ENCODE data around the gene TRIP4. TPM values are rescaled to one million over a fixed set of nuclear protein-coding genes. Genes with fewer than 3 reads are reported as not detected.

TRIP4 gene
- 31.0 TPM for polyA plus RNA-seq (2013, experiment 1 of 2)
- polyA plus RNA-seq (2013, experiment 2 of 2), result 30.8 TPM

GRCh38 chr15:64387562-64388168 is at the start of gene TRIP4:
Gene TRIP4 (plus strand): TSS chr15:64387836. CDS start chr15:64387864, 28 bp downstream.
- H3K4me2 ChIP-seq (ENCODE audit: low read length), result peak within 1 kb of the TSS; percentile 86
- H2BK5ac ChIP-seq (ENCODE audit: low read length), result no peak within 1 kb of the TSS
- H3K18ac ChIP-seq (ENCODE audit: low read length), result no peak within 1 kb of the TSS
- peak within 1 kb of the TSS; percentile 81 for H4K5ac ChIP-seq (ENCODE audit: low read length)
- H4K8ac ChIP-seq (ENCODE audit: low read depth, low read length), result no peak within 1 kb of the TSS
- no CpG with 5 or more reads among the region's 35 CpGs for WGBS (ENCODE audit: extremely low coverage, insufficient coverage, low lambda C conversion rate)
- no peaks in the 10 kb centered on the region for H3K27me3 ChIP-seq (ENCODE audit: insufficient read depth, low read length, poor library complexity)
- H3K79me1 ChIP-seq (ENCODE audit: low read length), result no peaks in the 10 kb centered on the region
- H3K79me2 ChIP-seq (ENCODE audit: control insufficient read depth, insufficient read depth, low read length), result no peaks in the 10 kb centered on the region
- H3K4me3 ChIP-seq (ENCODE audit: low read length), result peak within 1 kb of the TSS; percentile 64
- no peaks in the 10 kb centered on the region for H3K4me1 ChIP-seq (ENCODE audit: control insufficient read depth, low read depth, low read length)
- no peaks in the 10 kb centered on the region for H3K36me3 ChIP-seq (ENCODE audit: control insufficient read depth, insufficient read depth, low read length)
- H2BK15ac ChIP-seq (replicated peaks; ENCODE audit: low read depth), result no peak within 1 kb of the TSS
- no peak within 1 kb of the TSS for H3K4ac ChIP-seq (ENCODE audit: low read depth, low read length)
- H2AK5ac ChIP-seq (ENCODE audit: low read length), result no peak within 1 kb of the TSS
- peak within 1 kb of the TSS; percentile 84 for H3K56ac ChIP-seq (ENCODE audit: low read length)
- DNase-seq, result peak; percentile 98
- peak within 1 kb of the TSS; percentile 72 for H3K9ac ChIP-seq (ENCODE audit: low read length)
- no peak within 1 kb of the TSS for H3K27ac ChIP-seq (ENCODE audit: low read depth, low read length)
- H3K23ac ChIP-seq (ENCODE audit: low read length), result no peak within 1 kb of the TSS
- no peak within 1 kb of the TSS for H2BK120ac ChIP-seq (ENCODE audit: low read depth, low read length)

GRCh38 chr15:64340355-64340754 is 47.3 kb upstream of the TRIP4 start:
- no CpG with 5 or more reads among the region's 1 CpG for WGBS (ENCODE audit: extremely low coverage, insufficient coverage, low lambda C conversion rate)
- H3K23ac ChIP-seq (ENCODE audit: low read length), result no peak overlapping the region
- H3K79me1 ChIP-seq (ENCODE audit: low read length), result no peaks in the 10 kb centered on the region
- H3K4me1 ChIP-seq (ENCODE audit: control insufficient read depth, low read depth, low read length), result no peaks in the 10 kb centered on the region
- no peak overlapping the region for H2BK5ac ChIP-seq (ENCODE audit: low read length)
- H4K5ac ChIP-seq (ENCODE audit: low read length), result no peak overlapping the region
- no peak for DNase-seq
- no peaks in the 10 kb centered on the region for H3K79me2 ChIP-seq (ENCODE audit: control insufficient read depth, insufficient read depth, low read length)
- no peaks in the 10 kb centered on the region for H3K27me3 ChIP-seq (ENCODE audit: insufficient read depth, low read length, poor library complexity)
- H3K18ac ChIP-seq (ENCODE audit: low read length), result no peak overlapping the region
- H4K8ac ChIP-seq (ENCODE audit: low read depth, low read length), result no peak overlapping the region
- H3K4me2 ChIP-seq (ENCODE audit: low read length), result no peak overlapping the region
- H3K56ac ChIP-seq (ENCODE audit: low read length), result no peak overlapping the region
- H3K4me3 ChIP-seq (ENCODE audit: low read length), result no peak overlapping the region
- no peak overlapping the region for H3K27ac ChIP-seq (ENCODE audit: low read depth, low read length)
- H3K36me3 ChIP-seq (ENCODE audit: control insufficient read depth, insufficient read depth, low read length), result no peaks in the 10 kb centered on the region
- no peak overlapping the region for H2BK120ac ChIP-seq (ENCODE audit: low read depth, low read length)
- H2AK5ac ChIP-seq (ENCODE audit: low read length), result no peak overlapping the region
- no peak overlapping the region for H2BK15ac ChIP-seq (replicated peaks; ENCODE audit: low read depth)
- no peak overlapping the region for H3K9ac ChIP-seq (ENCODE audit: low read length)
- no peak overlapping the region for H3K4ac ChIP-seq (ENCODE audit: low read depth, low read length)

- Histone ChIP-seq H2BK5ac (ENCODE audit: low read length) (no peak overlapping the region), H2BK15ac (replicated peaks; ENCODE audit: low read depth) (no peak overlapping the region), H3K23ac (ENCODE audit: low read length) (no peak overlapping the region), H3K56ac (ENCODE audit: low read length) (no peak overlapping the region), H3K79me1 (ENCODE audit: low read length) (no peaks in the 10 kb centered on the region), H2AK5ac (ENCODE audit: low read length) (no peak overlapping the region), H3K18ac (ENCODE audit: low read length) (no peak overlapping the region), H4K5ac (ENCODE audit: low read length) (no peak overlapping the region), H3K79me2 (ENCODE audit: control insufficient read depth, insufficient read depth, low read length) (no peaks in the 10 kb centered on the region), H3K27me3 (ENCODE audit: insufficient read depth, low read length, poor library complexity) (no peaks in the 10 kb centered on the region), H3K9ac (ENCODE audit: low read length) (no peak overlapping the region), H3K4me1 (ENCODE audit: control insufficient read depth, low read depth, low read length) (no peaks in the 10 kb centered on the region), H3K4me3 (ENCODE audit: low read length) (no peak overlapping the region), H3K4ac (ENCODE audit: low read depth, low read length) (no peak overlapping the region), H3K27ac (ENCODE audit: low read depth, low read length) (no peak overlapping the region), H2BK120ac (ENCODE audit: low read depth, low read length) (no peak overlapping the region), H3K36me3 (ENCODE audit: control insufficient read depth, insufficient read depth, low read length) (no peaks in the 10 kb centered on the region), H4K8ac (ENCODE audit: low read depth, low read length) (no peak overlapping the region), H3K4me2 (ENCODE audit: low read length) (no peak overlapping the region)
- no CpG with 5 or more reads among the region's 4 CpGs for WGBS (ENCODE audit: extremely low coverage, insufficient coverage, low lambda C conversion rate)
- DNase-seq, result no peak
Observed at GRCh38 chr15:64341961-64342360, 45.7 kb upstream of the TRIP4 start.

- Histone ChIP-seq H3K4me2 (ENCODE audit: low read length) (no peak overlapping the region), H3K27me3 (ENCODE audit: insufficient read depth, low read length, poor library complexity) (no peaks in the 10 kb centered on the region), H3K27ac (ENCODE audit: low read depth, low read length) (no peak overlapping the region), H3K18ac (ENCODE audit: low read length) (no peak overlapping the region), H3K4ac (ENCODE audit: low read depth, low read length) (no peak overlapping the region), H3K36me3 (ENCODE audit: control insufficient read depth, insufficient read depth, low read length) (no peaks in the 10 kb centered on the region), H3K79me2 (ENCODE audit: control insufficient read depth, insufficient read depth, low read length) (no peaks in the 10 kb centered on the region), H3K4me3 (ENCODE audit: low read length) (no peak overlapping the region), H3K79me1 (ENCODE audit: low read length) (no peaks in the 10 kb centered on the region), H4K5ac (ENCODE audit: low read length) (no peak overlapping the region), H3K56ac (ENCODE audit: low read length) (no peak overlapping the region), H3K4me1 (ENCODE audit: control insufficient read depth, low read depth, low read length) (no peaks in the 10 kb centered on the region), H2BK5ac (ENCODE audit: low read length) (no peak overlapping the region), H3K9ac (ENCODE audit: low read length) (no peak overlapping the region), H3K23ac (ENCODE audit: low read length) (no peak overlapping the region), H2BK120ac (ENCODE audit: low read depth, low read length) (no peak overlapping the region), H2AK5ac (ENCODE audit: low read length) (no peak overlapping the region), H2BK15ac (replicated peaks; ENCODE audit: low read depth) (no peak overlapping the region), H4K8ac (ENCODE audit: low read depth, low read length) (no peak overlapping the region)
- no peak for DNase-seq
Observed at GRCh38 chr15:64343222-64343621, 44.4 kb upstream of the TRIP4 start.

GRCh38 chr15:64343841-64344240 is 43.8 kb upstream of the TRIP4 start:
- no peaks in the 10 kb centered on the region for H3K79me1 ChIP-seq (ENCODE audit: low read length)
- no peaks in the 10 kb centered on the region for H3K27me3 ChIP-seq (ENCODE audit: insufficient read depth, low read length, poor library complexity)
- H3K56ac ChIP-seq (ENCODE audit: low read length), result no peak overlapping the region
- H4K8ac ChIP-seq (ENCODE audit: low read depth, low read length), result no peak overlapping the region
- no peak overlapping the region for H2AK5ac ChIP-seq (ENCODE audit: low read length)
- no peak overlapping the region for H3K9ac ChIP-seq (ENCODE audit: low read length)
- H2BK5ac ChIP-seq (ENCODE audit: low read length), result no peak overlapping the region
- H3K36me3 ChIP-seq (ENCODE audit: control insufficient read depth, insufficient read depth, low read length), result no peaks in the 10 kb centered on the region
- H4K5ac ChIP-seq (ENCODE audit: low read length), result no peak overlapping the region
- no peak overlapping the region for H2BK15ac ChIP-seq (replicated peaks; ENCODE audit: low read depth)
- H3K4me1 ChIP-seq (ENCODE audit: control insufficient read depth, low read depth, low read length), result no peaks in the 10 kb centered on the region
- H3K18ac ChIP-seq (ENCODE audit: low read length), result no peak overlapping the region
- no CpG with 5 or more reads among the region's 2 CpGs for WGBS (ENCODE audit: extremely low coverage, insufficient coverage, low lambda C conversion rate)
- no peaks in the 10 kb centered on the region for H3K79me2 ChIP-seq (ENCODE audit: control insufficient read depth, insufficient read depth, low read length)
- H3K4me2 ChIP-seq (ENCODE audit: low read length), result no peak overlapping the region
- H3K27ac ChIP-seq (ENCODE audit: low read depth, low read length), result no peak overlapping the region
- H3K4me3 ChIP-seq (ENCODE audit: low read length), result no peak overlapping the region
- H3K23ac ChIP-seq (ENCODE audit: low read length), result no peak overlapping the region
- H3K4ac ChIP-seq (ENCODE audit: low read depth, low read length), result no peak overlapping the region
- no peak overlapping the region for H2BK120ac ChIP-seq (ENCODE audit: low read depth, low read length)
- no peak for DNase-seq

- H2BK15ac ChIP-seq (replicated peaks; ENCODE audit: low read depth), result no peak overlapping the region
- H4K8ac ChIP-seq (ENCODE audit: low read depth, low read length), result no peak overlapping the region
- no peaks in the 10 kb centered on the region for H3K27me3 ChIP-seq (ENCODE audit: insufficient read depth, low read length, poor library complexity)
- no peak overlapping the region for H2AK5ac ChIP-seq (ENCODE audit: low read length)
- peaks cover 4% of the 10 kb centered on the region for H3K79me1 ChIP-seq (ENCODE audit: low read length)
- H2BK120ac ChIP-seq (ENCODE audit: low read depth, low read length), result no peak overlapping the region
- H3K36me3 ChIP-seq (ENCODE audit: control insufficient read depth, insufficient read depth, low read length), result no peaks in the 10 kb centered on the region
- no peak overlapping the region for H3K9ac ChIP-seq (ENCODE audit: low read length)
- H3K56ac ChIP-seq (ENCODE audit: low read length), result no peak overlapping the region
- no peak overlapping the region for H3K27ac ChIP-seq (ENCODE audit: low read depth, low read length)
- no peak for DNase-seq
- H3K4me1 ChIP-seq (ENCODE audit: control insufficient read depth, low read depth, low read length), result no peaks in the 10 kb centered on the region
- no peak overlapping the region for H3K4me2 ChIP-seq (ENCODE audit: low read length)
- no peak overlapping the region for H3K18ac ChIP-seq (ENCODE audit: low read length)
- H3K4me3 ChIP-seq (ENCODE audit: low read length), result no peak overlapping the region
- no peak overlapping the region for H4K5ac ChIP-seq (ENCODE audit: low read length)
- H2BK5ac ChIP-seq (ENCODE audit: low read length), result no peak overlapping the region
- no peak overlapping the region for H3K23ac ChIP-seq (ENCODE audit: low read length)
- no peak overlapping the region for H3K4ac ChIP-seq (ENCODE audit: low read depth, low read length)
- no peaks in the 10 kb centered on the region for H3K79me2 ChIP-seq (ENCODE audit: control insufficient read depth, insufficient read depth, low read length)
Observed at GRCh38 chr15:64344651-64345294, 42.9 kb upstream of the TRIP4 start.
